Activated CD4-positive, alpha-beta T cell treated with anti-CD3 and anti-CD28 coated beads, Interleukin-2, amount 10 ng/mL, durations not matched to agents 7 days and 5 days (primary cell): ENCODE results near the gene RCVRN. TPM values are rescaled to one million over a fixed set of nuclear protein-coding genes. Genes with fewer than 3 reads are reported as not detected.

Experiments
- CTCF ChIA-PET: fragments of 350-600 bp; sonication (Branson Sonifier 250); formaldehyde crosslinking; loops from one replicate; lab custom pipeline; 2021; ENCODE audit warnings: antibody characterized with exemption; lab: Charles Lee
- POLR2A ChIA-PET: fragments of 350-600 bp; sonication (Branson Sonifier 250); formaldehyde crosslinking; loops from one replicate; lab custom pipeline; 2021; ENCODE audit warnings: antibody characterized with exemption; lab: Charles Lee
- DNase-seq: peaks from one replicate; pipeline ENCODE4 v3.0.0-alpha.2; 2020
- H3K27ac Mint-ChIP-seq: one replicate; pipeline ENCODE4 v1.8.0; 2021; ENCODE audit warnings: mild to moderate bottlenecking, moderate library complexity, mixed read lengths
- H3K27me3 Mint-ChIP-seq: one replicate; pipeline ENCODE4 v1.8.0; 2021; ENCODE audit warnings: mixed read lengths
- H3K36me3 Mint-ChIP-seq: one replicate; pipeline ENCODE4 v1.8.0; 2021; ENCODE audit warnings: low read depth, mixed read lengths
- H3K4me1 Mint-ChIP-seq: one replicate; pipeline ENCODE4 v1.8.0; 2021; ENCODE audit warnings: mixed read lengths
- H3K4me3 Mint-ChIP-seq: one replicate; pipeline ENCODE4 v1.8.0; 2021; ENCODE audit warnings: mild to moderate bottlenecking, moderate library complexity, mixed read lengths
- H3K9me3 Mint-ChIP-seq: one replicate; pipeline ENCODE4 v1.8.0; 2021; ENCODE audit warnings: mixed read lengths
- total RNA-seq, 2 experiments: library from RNA; stranded (reverse); gene quantifications; one replicate each; pipeline ENCODE4 v1.2.3, GENCODE V29; 2021

Gene RCVRN
- total RNA-seq, 2 experiments from 2014 or later = not detected

- H3K27me3 Mint-ChIP-seq = no peaks in the 10 kb centered on the region
- no peaks in the 10 kb centered on the region for H3K36me3 Mint-ChIP-seq
- POLR2A ChIA-PET = no interaction called here
- H3K4me1 Mint-ChIP-seq = no peaks in the 10 kb centered on the region
- no peak for DNase-seq
- H3K27ac Mint-ChIP-seq = no peak overlapping the region
- CTCF ChIA-PET = no interaction called here
- H3K9me3 Mint-ChIP-seq = no peaks in the 10 kb centered on the region
- no peak overlapping the region for H3K4me3 Mint-ChIP-seq
These were observed 12.7 kb upstream of the RCVRN start for GRCh38 chr17:9917801-9918200.

- Mint-ChIP-seq H3K36me3 (no peaks in the 10 kb centered on the region), H3K9me3 (no peaks in the 10 kb centered on the region), H3K27me3 (no peaks in the 10 kb centered on the region), H3K4me1 (no peaks in the 10 kb centered on the region), H3K27ac (no peak overlapping the region), H3K4me3 (no peak overlapping the region)
- ChIA-PET POLR2A (no interaction called here), CTCF (interaction anchor here (0.6 kb wide), 1 partner anchor 159 kb away, joined by 4 read pairs; no protein-coding TSS in a partner anchor)
- no peak for DNase-seq
These were observed 12.1 kb upstream of the RCVRN start for GRCh38 chr17:9917131-9917530.

- Mint-ChIP-seq H3K4me1 (no peaks in the 10 kb centered on the region), H3K27ac (no peak overlapping the region), H3K27me3 (no peaks in the 10 kb centered on the region), H3K4me3 (no peak overlapping the region), H3K36me3 (no peaks in the 10 kb centered on the region), H3K9me3 (no peaks in the 10 kb centered on the region)
- ChIA-PET CTCF (no interaction called here), POLR2A (no interaction called here)
- no peak for DNase-seq
These were observed 11.0 kb upstream of the RCVRN start for GRCh38 chr17:9916108-9916507.

GRCh38 chr17:9913476-9913875 lies 8.4 kb upstream of the RCVRN start:
- H3K27ac Mint-ChIP-seq = no peak overlapping the region
- H3K4me3 Mint-ChIP-seq = no peak overlapping the region
- no peak for DNase-seq
- H3K36me3 Mint-ChIP-seq = no peaks in the 10 kb centered on the region
- POLR2A ChIA-PET = no interaction called here
- no peaks in the 10 kb centered on the region for H3K9me3 Mint-ChIP-seq
- CTCF ChIA-PET = interaction anchor here (0.6 kb wide), 1 partner anchor 53 kb away, joined by 3 read pairs; no protein-coding TSS in a partner anchor
- no peaks in the 10 kb centered on the region for H3K27me3 Mint-ChIP-seq
- no peaks in the 10 kb centered on the region for H3K4me1 Mint-ChIP-seq

GRCh38 chr17:9912121-9913099 lies 7.3 kb upstream of the RCVRN start:
- H3K27ac Mint-ChIP-seq = no peak overlapping the region
- POLR2A ChIA-PET = no interaction called here

GRCh38 chr17:9911089-9911488 lies 6.0 kb upstream of the RCVRN start:
- Mint-ChIP-seq H3K4me1 (no peaks in the 10 kb centered on the region), H3K27me3 (no peaks in the 10 kb centered on the region), H3K4me3 (no peak overlapping the region), H3K36me3 (no peaks in the 10 kb centered on the region), H3K9me3 (no peaks in the 10 kb centered on the region), H3K27ac (no peak overlapping the region)
- ChIA-PET CTCF (no interaction called here), POLR2A (no interaction called here)
- no peak for DNase-seq

More at GRCh38 chr17:9912121-9913099, 7.3 kb upstream of the RCVRN start:
- Mint-ChIP-seq H3K36me3 (no peaks in the 10 kb centered on the region), H3K27me3 (no peaks in the 10 kb centered on the region), H3K4me1 (no peaks in the 10 kb centered on the region), H3K9me3 (no peaks in the 10 kb centered on the region), H3K4me3 (no peak overlapping the region)
- no peak for DNase-seq
- CTCF ChIA-PET = interaction anchor here (0.6 kb wide), 1 partner anchor 272 kb away, joined by 3 read pairs; no protein-coding TSS in a partner anchor

GRCh38 chr17:9908649-9909042 lies 3.6 kb upstream of the RCVRN start:
- H3K9me3 Mint-ChIP-seq = no peaks in the 10 kb centered on the region
- H3K36me3 Mint-ChIP-seq = no peaks in the 10 kb centered on the region
- POLR2A ChIA-PET = no interaction called here
- no peaks in the 10 kb centered on the region for H3K4me1 Mint-ChIP-seq
- no peak overlapping the region for H3K27ac Mint-ChIP-seq
- no peaks in the 10 kb centered on the region for H3K27me3 Mint-ChIP-seq
- CTCF ChIA-PET = no interaction called here
- no peak for DNase-seq
- no peak overlapping the region for H3K4me3 Mint-ChIP-seq

GRCh38 chr17:9907883-9908648 lies 3.0 kb upstream of the RCVRN start:
- Mint-ChIP-seq H3K4me1 (no peaks in the 10 kb centered on the region), H3K36me3 (no peaks in the 10 kb centered on the region), H3K27me3 (no peaks in the 10 kb centered on the region), H3K27ac (no peak overlapping the region), H3K4me3 (no peak overlapping the region), H3K9me3 (no peaks in the 10 kb centered on the region)
- DNase-seq = no peak
- CTCF ChIA-PET = no interaction called here
- POLR2A ChIA-PET = no interaction called here

- Mint-ChIP-seq H3K4me3 (no peak overlapping the region), H3K27me3 (no peaks in the 10 kb centered on the region), H3K27ac (no peak overlapping the region), H3K9me3 (no peaks in the 10 kb centered on the region), H3K36me3 (no peaks in the 10 kb centered on the region), H3K4me1 (no peaks in the 10 kb centered on the region)
- ChIA-PET POLR2A (no interaction called here), CTCF (no interaction called here)
- DNase-seq = no peak
These were observed 2.1 kb upstream of the RCVRN start for GRCh38 chr17:9907131-9907530.

GRCh38 chr17:9906616-9907015 lies 1.5 kb upstream of the RCVRN start:
- Mint-ChIP-seq H3K27me3 (no peaks in the 10 kb centered on the region), H3K27ac (no peak overlapping the region), H3K9me3 (no peaks in the 10 kb centered on the region), H3K4me3 (no peak overlapping the region), H3K36me3 (no peaks in the 10 kb centered on the region), H3K4me1 (no peaks in the 10 kb centered on the region)
- ChIA-PET CTCF (no interaction called here), POLR2A (no interaction called here)
- no peak for DNase-seq

GRCh38 chr17:9905902-9906301 lies 831 bp upstream of the RCVRN start:
- H3K27ac Mint-ChIP-seq = no peak overlapping the region
- POLR2A ChIA-PET = no interaction called here
- DNase-seq = peak; percentile 10

GRCh38 chr17:9904277-9905077 lies 594 bp downstream of the RCVRN start:
- Mint-ChIP-seq H3K9me3 (no peaks in the 10 kb centered on the region), H3K36me3 (no peaks in the 10 kb centered on the region), H3K27ac (no peak overlapping the region), H3K4me1 (no peaks in the 10 kb centered on the region), H3K27me3 (peaks cover 12% of the 10 kb centered on the region), H3K4me3 (no peak overlapping the region)
- POLR2A ChIA-PET = no interaction called here
- no peak for DNase-seq
- CTCF ChIA-PET = interaction anchor here (0.6 kb wide), 1 partner anchor 64 kb away, joined by 3 read pairs; no protein-coding TSS in a partner anchor

More at GRCh38 chr17:9905902-9906301, 831 bp upstream of the RCVRN start:
- Mint-ChIP-seq H3K4me1 (no peaks in the 10 kb centered on the region), H3K9me3 (no peaks in the 10 kb centered on the region), H3K4me3 (no peak overlapping the region), H3K36me3 (no peaks in the 10 kb centered on the region), H3K27me3 (peaks cover 4% of the 10 kb centered on the region)
- CTCF ChIA-PET = no interaction called here
